Liver (tissue), 9 donors: ENCODE measurements around the gene TMCO4. TPM values are rescaled to one million over a fixed set of nuclear protein-coding genes. Genes with fewer than 3 reads are reported as not detected.

Source experiments
- DNase-seq: peaks from one replicate; pipeline ENCODE4 v3.0.0-alpha.2; 2017; ENCODE audit warnings: low spot score
- H3K27ac ChIP-seq, 2 donors: one replicate each; pipeline ENCODE4 v1.7.0; 2013; ENCODE audit warnings: inconsistent platforms in 2 of 2, low read length in 2 of 2, control low read depth in 1 of 2, low read depth in 1 of 2, mild to moderate bottlenecking in 1 of 2
- H3K27me3 ChIP-seq, 4 donors: one replicate each; pipeline versions ENCODE4 v1.6.1 to v1.7.0; 2013; ENCODE audit warnings: low read length in 3 of 4, inconsistent platforms in 1 of 4, mild to moderate bottlenecking in 1 of 4, moderate library complexity in 1 of 4; ENCODE audit not compliant: control insufficient read depth in 4 of 4, insufficient read depth in 4 of 4
- H3K36me3 ChIP-seq, 4 donors: one replicate each; pipeline versions ENCODE4 v1.6.1 to v1.7.0; 2013; ENCODE audit warnings: low read length in 3 of 4, mild to moderate bottlenecking in 3 of 4, low read depth in 1 of 4, moderate library complexity in 1 of 4; ENCODE audit not compliant: control insufficient read depth in 4 of 4, insufficient read depth in 3 of 4
- H3K4me1 ChIP-seq, 4 donors: one replicate each; pipeline versions ENCODE4 v1.6.1 to v1.7.0; 2013; ENCODE audit warnings: low read length in 3 of 4, mild to moderate bottlenecking in 3 of 4, moderate library complexity in 1 of 4; ENCODE audit not compliant: control insufficient read depth in 4 of 4, insufficient read depth in 4 of 4
- H3K4me3 ChIP-seq, 3 donors: one replicate each; pipeline versions ENCODE4 v1.6.1 to v1.7.0; 2013; ENCODE audit warnings: low read length in 3 of 3, control low read depth in 1 of 3, low read depth in 1 of 3, mild to moderate bottlenecking in 1 of 3
- H3K9ac ChIP-seq, 2 donors: one replicate each; pipeline ENCODE4 v1.7.0; 2013; ENCODE audit warnings: low read length in 2 of 2, mild to moderate bottlenecking in 2 of 2, moderate library complexity in 2 of 2, control low read depth in 1 of 2, low read depth in 1 of 2
- H3K9me3 ChIP-seq, 4 donors: one replicate each; pipeline versions ENCODE4 v1.6.1 to v1.7.0; 2013; ENCODE audit warnings: low read length in 3 of 4; ENCODE audit not compliant: control insufficient read depth in 4 of 4
- EGR1 ChIP-seq, 2 donors: IDR thresholded peaks; 2 replicates each; pipeline ENCODE4 v1.6.1; 2016 to 2018; ENCODE audit warnings: antibody characterized with exemption in 2 of 2, low read depth in 2 of 2
- FOXA1 ChIP-seq: IDR thresholded peaks from 2 replicates; pipeline ENCODE4 v1.6.1; 2016; ENCODE audit warnings: antibody characterized with exemption
- FOXA2 ChIP-seq: IDR thresholded peaks from 2 replicates; pipeline ENCODE4 v1.6.1; 2016; ENCODE audit warnings: antibody characterized with exemption
- GABPA ChIP-seq, 2 donors: IDR thresholded peaks in 1 of 2; conservative IDR thresholded peaks in 1 of 2; 2 replicates each; pipeline ENCODE4 v1.6.1; 2016; ENCODE audit warnings: antibody characterized with exemption in 2 of 2, mild to moderate bottlenecking in 1 of 2, moderate library complexity in 1 of 2
- HNF4A ChIP-seq, 2 donors: conservative IDR thresholded peaks; 2 replicates each; pipeline ENCODE4 v1.6.1; 2016; ENCODE audit warnings: antibody characterized with exemption in 2 of 2, mild to moderate bottlenecking in 2 of 2
- HNF4G ChIP-seq: IDR thresholded peaks from 2 replicates; pipeline ENCODE4 v1.6.1; 2016; ENCODE audit warnings: antibody characterized with exemption
- JUND ChIP-seq, 2 donors: IDR thresholded peaks; 2 replicates each; pipeline ENCODE4 v1.6.1; 2016; ENCODE audit warnings: antibody characterized with exemption in 2 of 2
- NR2F2 ChIP-seq: IDR thresholded peaks from 2 replicates; pipeline ENCODE4 v1.6.1; 2016; ENCODE audit warnings: antibody characterized with exemption
- RAD21 ChIP-seq, 2 donors: IDR thresholded peaks; 2 replicates each; pipeline ENCODE4 v1.6.1; 2016; ENCODE audit warnings: antibody characterized with exemption in 2 of 2, mild to moderate bottlenecking in 2 of 2
- RXRA ChIP-seq, 2 donors: IDR thresholded peaks; 2 replicates each; pipeline ENCODE4 v1.6.1; 2017 to 2018; ENCODE audit warnings: antibody characterized with exemption in 2 of 2, mild to moderate bottlenecking in 1 of 2
- SP1 ChIP-seq: IDR thresholded peaks from 2 replicates; pipeline ENCODE4 v1.6.1; 2018; ENCODE audit warnings: antibody characterized with exemption, mild to moderate bottlenecking
- TAF1 ChIP-seq: conservative IDR thresholded peaks from 2 replicates; pipeline ENCODE4 v1.6.1; 2016; ENCODE audit warnings: antibody characterized with exemption, mild to moderate bottlenecking
- YY1 ChIP-seq: IDR thresholded peaks from 2 replicates; pipeline ENCODE4 v1.6.1; 2016; ENCODE audit warnings: antibody characterized with exemption, mild to moderate bottlenecking
- WGBS: extraction: QIAGEN DNeasy Blood & Tissue Kit; methylation state at CpG from one replicate; pipeline ENCODE4 v1.1.7; 2013; 5-methylcytosine and 5-hydroxymethylcytosine counted together
- polyA plus RNA-seq, 2 donors: library from polyadenylated mRNA; stranded (reverse) in 1 of 2; unstranded in 1 of 2; fragments of 200-250 nt in 1 of 2; fragments of >200 nt in 1 of 2; fragmentation: Nextera tagmentation in 1 of 2; extraction: Ambion mirVana in 1 of 2; gene quantifications; one replicate each; pipeline versions ENCODE4 v1.2.1 to v1.2.3, GENCODE V29; 2013 to 2015
- total RNA-seq, 2 donors: library from RNA; depleted of rRNA; stranded (reverse); fragments of >200 nt; gene quantifications; one replicate each; pipeline ENCODE4 v1.2.3, GENCODE V29; 2014
- TF ChIP-seq, protein P1 (sequence below): fragments of 150-350 bp; IDR thresholded peaks from 2 replicates; pipeline ENCODE4 v1.5.1; 2017; ENCODE audit warnings: improper control_type of control experiment, low read depth, low read length; ENCODE audit not compliant: missing input control
- TF ChIP-seq, protein P2 (sequence below): IDR thresholded peaks from 2 replicates; pipeline ENCODE4 v1.6.1; 2016; ENCODE audit warnings: antibody characterized with exemption
- TF ChIP-seq, protein P3 (sequence below): IDR thresholded peaks from 2 replicates; pipeline ENCODE4 v1.6.1; 2016; ENCODE audit warnings: antibody characterized with exemption
- TF ChIP-seq, protein P4 (sequence below): IDR thresholded peaks from 2 replicates; pipeline ENCODE4 v1.6.1; 2016; ENCODE audit warnings: antibody characterized with exemption
- donor health status: healthy.
- donor health status: healthy.
- donor health status: healthy.
- donor health status: healthy.
- donor health status: healthy.

TMCO4 gene
- total and polyA plus RNA-seq, 4 donors, result 4.0 to 9.5 (median 6.0) TPM

DNA sequence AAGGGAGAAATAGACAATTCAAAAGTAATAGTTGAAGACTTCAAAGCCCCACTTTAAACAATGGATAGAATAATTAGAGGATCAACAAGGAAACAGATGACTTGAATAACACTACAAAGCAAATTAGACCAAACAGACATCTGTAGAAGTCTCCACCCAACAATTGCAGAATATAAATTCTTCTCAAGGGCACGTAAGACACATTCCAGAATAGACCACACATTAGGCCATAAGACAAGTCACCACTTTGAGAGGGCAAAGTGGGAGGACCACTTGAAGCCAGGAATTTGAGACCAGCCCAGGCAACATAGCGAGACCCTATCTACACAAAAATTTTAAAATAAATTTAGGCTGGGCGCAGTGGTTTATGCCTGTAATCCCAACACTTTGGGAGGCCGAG lies 35.9 kb upstream of the TMCO4 start (continued):
- TF ChIP-seq, protein P1, sequence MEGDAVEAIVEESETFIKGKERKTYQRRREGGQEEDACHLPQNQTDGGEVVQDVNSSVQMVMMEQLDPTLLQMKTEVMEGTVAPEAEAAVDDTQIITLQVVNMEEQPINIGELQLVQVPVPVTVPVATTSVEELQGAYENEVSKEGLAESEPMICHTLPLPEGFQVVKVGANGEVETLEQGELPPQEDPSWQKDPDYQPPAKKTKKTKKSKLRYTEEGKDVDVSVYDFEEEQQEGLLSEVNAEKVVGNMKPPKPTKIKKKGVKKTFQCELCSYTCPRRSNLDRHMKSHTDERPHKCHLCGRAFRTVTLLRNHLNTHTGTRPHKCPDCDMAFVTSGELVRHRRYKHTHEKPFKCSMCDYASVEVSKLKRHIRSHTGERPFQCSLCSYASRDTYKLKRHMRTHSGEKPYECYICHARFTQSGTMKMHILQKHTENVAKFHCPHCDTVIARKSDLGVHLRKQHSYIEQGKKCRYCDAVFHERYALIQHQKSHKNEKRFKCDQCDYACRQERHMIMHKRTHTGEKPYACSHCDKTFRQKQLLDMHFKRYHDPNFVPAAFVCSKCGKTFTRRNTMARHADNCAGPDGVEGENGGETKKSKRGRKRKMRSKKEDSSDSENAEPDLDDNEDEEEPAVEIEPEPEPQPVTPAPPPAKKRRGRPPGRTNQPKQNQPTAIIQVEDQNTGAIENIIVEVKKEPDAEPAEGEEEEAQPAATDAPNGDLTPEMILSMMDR, result no peak
- no peak for TF ChIP-seq SP1

DNA sequence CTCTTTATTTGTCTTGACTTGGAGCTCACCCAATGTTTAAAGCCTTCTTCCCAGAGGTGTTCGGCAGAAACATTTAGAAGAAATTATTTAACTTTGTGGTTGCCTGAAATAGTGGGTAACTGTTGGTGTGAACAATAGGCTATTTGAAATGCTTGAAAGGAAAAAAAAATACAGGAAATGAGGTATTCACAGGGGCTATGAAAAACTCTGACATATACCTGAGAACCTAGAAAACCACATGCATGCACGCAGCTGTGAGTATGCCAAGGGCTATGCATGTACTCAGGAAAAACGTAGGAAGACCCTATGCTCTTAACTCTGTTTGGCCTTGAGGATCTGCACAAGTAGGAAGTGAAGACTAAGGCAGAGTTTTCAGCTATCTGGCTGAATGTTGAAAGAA lies 31.7 kb upstream of the TMCO4 start:
- no peak overlapping the region for H3K27ac ChIP-seq
- WGBS, result 81% methylated on average over 3 of the region's 3 CpGs
- DNase-seq, result no peak
- no peaks in the 10 kb centered on the region for H3K4me1 ChIP-seq
- H3K9ac ChIP-seq, result no peak overlapping the region
- H3K36me3 ChIP-seq, result no peaks in the 10 kb centered on the region
- no peaks in the 10 kb centered on the region for H3K9me3 ChIP-seq
- H3K4me3 ChIP-seq, result no peak overlapping the region
- TF ChIP-seq RAD21 (IDR thresholded peaks at IDR 0.05), result no peak
- TF ChIP-seq, protein P2, sequence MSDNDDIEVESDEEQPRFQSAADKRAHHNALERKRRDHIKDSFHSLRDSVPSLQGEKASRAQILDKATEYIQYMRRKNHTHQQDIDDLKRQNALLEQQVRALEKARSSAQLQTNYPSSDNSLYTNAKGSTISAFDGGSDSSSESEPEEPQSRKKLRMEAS, result no peak
- no peak for TF ChIP-seq TAF1
- TF ChIP-seq YY1, result no peak
- TF ChIP-seq HNF4G, result no peak
- TF ChIP-seq GABPA (IDR thresholded peaks at IDR 0.05 in 1 of 2, conservative IDR thresholded peaks at IDR 0.05 in 1 of 2), result no peak
- no peak for TF ChIP-seq NR2F2
- TF ChIP-seq, protein P3, sequence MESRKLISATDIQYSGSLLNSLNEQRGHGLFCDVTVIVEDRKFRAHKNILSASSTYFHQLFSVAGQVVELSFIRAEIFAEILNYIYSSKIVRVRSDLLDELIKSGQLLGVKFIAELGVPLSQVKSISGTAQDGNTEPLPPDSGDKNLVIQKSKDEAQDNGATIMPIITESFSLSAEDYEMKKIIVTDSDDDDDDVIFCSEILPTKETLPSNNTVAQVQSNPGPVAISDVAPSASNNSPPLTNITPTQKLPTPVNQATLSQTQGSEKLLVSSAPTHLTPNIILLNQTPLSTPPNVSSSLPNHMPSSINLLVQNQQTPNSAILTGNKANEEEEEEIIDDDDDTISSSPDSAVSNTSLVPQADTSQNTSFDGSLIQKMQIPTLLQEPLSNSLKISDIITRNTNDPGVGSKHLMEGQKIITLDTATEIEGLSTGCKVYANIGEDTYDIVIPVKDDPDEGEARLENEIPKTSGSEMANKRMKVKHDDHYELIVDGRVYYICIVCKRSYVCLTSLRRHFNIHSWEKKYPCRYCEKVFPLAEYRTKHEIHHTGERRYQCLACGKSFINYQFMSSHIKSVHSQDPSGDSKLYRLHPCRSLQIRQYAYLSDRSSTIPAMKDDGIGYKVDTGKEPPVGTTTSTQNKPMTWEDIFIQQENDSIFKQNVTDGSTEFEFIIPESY, result no peak
- no peak for TF ChIP-seq SP1
- TF ChIP-seq EGR1 (IDR thresholded peaks at IDR 0.05; ENCODE audit: low read depth in 2 of 2), result no peak
- TF ChIP-seq, protein P1, result no peak
- H3K27me3 ChIP-seq, result no peaks in the 10 kb centered on the region

DNA sequence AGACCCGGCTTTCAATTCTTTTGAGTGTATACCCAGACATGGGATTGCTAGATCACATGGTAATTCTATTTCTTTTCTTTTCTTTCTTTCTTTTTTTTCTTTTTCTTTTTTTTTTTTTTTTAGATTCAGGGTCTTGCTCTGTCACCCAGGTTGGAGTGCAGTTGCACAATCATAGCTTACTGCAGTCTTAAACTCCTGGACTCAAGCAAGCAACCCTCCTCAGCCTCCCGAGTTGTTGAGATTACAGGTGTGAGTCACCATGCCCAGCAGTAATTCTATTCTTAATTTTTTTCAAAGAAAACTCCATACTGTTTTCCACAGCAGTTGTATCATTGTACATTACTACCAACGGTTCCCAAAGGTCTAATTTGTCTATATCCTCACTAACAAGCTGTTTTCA lies 28.8 kb upstream of the TMCO4 start:
- 85% methylated on average over 3 of the region's 3 CpGs for WGBS
- H3K4me1 ChIP-seq, result peaks cover 3 to 9% (median 6%) of the 10 kb centered on the region in 4 donors
- no peak overlapping the region for H3K9ac ChIP-seq
- no peaks in the 10 kb centered on the region for H3K9me3 ChIP-seq
- H3K27me3 ChIP-seq, result no peaks in the 10 kb centered on the region
- no peak overlapping the region for H3K4me3 ChIP-seq
- H3K36me3 ChIP-seq, result no peaks in the 10 kb centered on the region
- no peak for DNase-seq
- H3K27ac ChIP-seq, result no peak overlapping the region
- TF ChIP-seq JUND (IDR thresholded peaks at IDR 0.05) (no peak), SP1 (no peak), GABPA (IDR thresholded peaks at IDR 0.05 in 1 of 2, conservative IDR thresholded peaks at IDR 0.05 in 1 of 2) (no peak), RXRA (IDR thresholded peaks at IDR 0.05) (no peak), EGR1 (IDR thresholded peaks at IDR 0.05; ENCODE audit: low read depth in 2 of 2) (no peak), HNF4A (conservative IDR thresholded peaks at IDR 0.05) (no peak), RAD21 (IDR thresholded peaks at IDR 0.05) (no peak), HNF4G (no peak), NR2F2 (no peak), TAF1 (no peak), FOXA1 (no peak), FOXA2 (no peak), YY1 (no peak)
- TF ChIP-seq, protein P4, sequence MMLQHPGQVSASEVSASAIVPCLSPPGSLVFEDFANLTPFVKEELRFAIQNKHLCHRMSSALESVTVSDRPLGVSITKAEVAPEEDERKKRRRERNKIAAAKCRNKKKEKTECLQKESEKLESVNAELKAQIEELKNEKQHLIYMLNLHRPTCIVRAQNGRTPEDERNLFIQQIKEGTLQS, result no peak
- TF ChIP-seq, protein P2, result no peak
- TF ChIP-seq, protein P3, result no peak
- TF ChIP-seq, protein P1, result no peak
